ENCODE results near the gene NRXN3.

NRXN3 gene

GRCh38 chr14:79274641-79275291 is 1104.6 kb downstream of the NRXN3 start:
- DNase-seq = no peak

- no peak for DNase-seq
These were observed 1105.1 kb downstream of the NRXN3 start for GRCh38 chr14:79275292-79275655.

DNA sequence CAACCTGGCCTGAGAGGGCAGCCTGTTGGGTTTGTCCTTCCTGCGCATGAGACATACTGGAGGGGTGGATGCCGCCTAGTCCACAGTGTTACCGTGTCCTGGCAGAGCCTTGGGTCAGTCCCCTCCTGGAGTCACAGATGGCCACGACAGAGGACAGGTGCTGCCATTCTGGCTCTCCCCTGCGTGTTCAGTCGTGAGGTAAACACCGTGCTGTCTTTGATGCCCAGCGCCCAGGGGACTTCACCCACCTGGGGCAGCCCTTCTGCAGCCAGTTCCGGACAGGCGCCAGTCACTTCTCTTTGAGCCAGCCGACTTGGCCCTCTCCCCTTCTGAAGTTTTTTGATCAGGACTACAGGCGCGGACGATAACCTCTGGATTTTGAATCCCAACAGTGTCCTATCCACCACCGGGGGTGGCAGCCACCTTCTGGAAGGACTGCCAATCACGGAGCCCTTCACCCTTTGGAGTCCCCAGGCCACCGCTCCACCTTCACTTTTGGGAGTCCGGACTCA is 1108.2 kb downstream of the NRXN3 start:
- DNase-seq = no peak

- no peak for DNase-seq
These were observed 1108.8 kb downstream of the NRXN3 start for GRCh38 chr14:79278798-79279644.

GRCh38 chr14:79279645-79280597 is 1109.7 kb downstream of the NRXN3 start:
- DNase-seq = no peak

- no peak for DNase-seq
These were observed 1111.3 kb downstream of the NRXN3 start for GRCh38 chr14:79281244-79282152.

DNA sequence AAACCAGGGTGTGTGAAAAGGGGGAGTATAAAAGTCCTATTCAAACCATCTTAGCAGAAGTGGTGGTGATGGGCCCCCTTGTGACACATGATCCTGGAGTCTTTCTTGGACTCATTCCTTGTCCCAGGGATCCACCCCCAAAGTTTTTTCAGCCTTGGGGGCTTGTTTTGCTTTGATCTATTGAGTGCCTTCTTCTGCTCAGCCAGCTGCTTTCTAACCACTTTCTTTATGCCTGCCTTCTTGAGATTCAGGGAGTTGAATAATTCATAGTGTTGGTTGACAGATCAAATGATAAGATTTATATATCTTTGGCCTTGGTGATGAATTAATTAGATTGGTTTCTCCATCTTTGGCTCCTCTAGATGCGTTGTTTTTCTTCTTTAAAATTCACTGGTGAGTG is 1114.4 kb downstream of the NRXN3 start:
- DNase-seq = no peak

DNA sequence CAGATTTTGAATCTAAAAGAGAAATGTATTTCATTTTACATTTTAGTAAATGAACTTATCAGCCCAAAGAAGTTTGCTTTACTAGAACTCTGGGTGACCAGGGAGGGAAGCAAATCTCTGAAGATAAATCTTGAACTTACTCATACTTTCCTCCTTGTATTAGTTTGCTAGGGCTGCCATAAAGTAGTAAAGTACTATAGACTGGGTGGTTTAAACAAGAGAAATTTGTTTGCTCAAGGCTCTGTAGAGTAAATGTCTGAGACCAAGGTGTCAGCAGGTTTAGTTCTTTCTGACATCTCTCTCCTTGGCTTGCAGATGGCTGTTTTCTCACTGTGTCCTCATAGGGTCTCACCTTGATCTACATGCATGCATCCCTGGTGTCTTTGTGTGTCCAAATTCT is 1115.1 kb downstream of the NRXN3 start:
- no peak for DNase-seq

- no peak for DNase-seq
These were observed 1117.8 kb downstream of the NRXN3 start for GRCh38 chr14:79287976-79288375.

DNA sequence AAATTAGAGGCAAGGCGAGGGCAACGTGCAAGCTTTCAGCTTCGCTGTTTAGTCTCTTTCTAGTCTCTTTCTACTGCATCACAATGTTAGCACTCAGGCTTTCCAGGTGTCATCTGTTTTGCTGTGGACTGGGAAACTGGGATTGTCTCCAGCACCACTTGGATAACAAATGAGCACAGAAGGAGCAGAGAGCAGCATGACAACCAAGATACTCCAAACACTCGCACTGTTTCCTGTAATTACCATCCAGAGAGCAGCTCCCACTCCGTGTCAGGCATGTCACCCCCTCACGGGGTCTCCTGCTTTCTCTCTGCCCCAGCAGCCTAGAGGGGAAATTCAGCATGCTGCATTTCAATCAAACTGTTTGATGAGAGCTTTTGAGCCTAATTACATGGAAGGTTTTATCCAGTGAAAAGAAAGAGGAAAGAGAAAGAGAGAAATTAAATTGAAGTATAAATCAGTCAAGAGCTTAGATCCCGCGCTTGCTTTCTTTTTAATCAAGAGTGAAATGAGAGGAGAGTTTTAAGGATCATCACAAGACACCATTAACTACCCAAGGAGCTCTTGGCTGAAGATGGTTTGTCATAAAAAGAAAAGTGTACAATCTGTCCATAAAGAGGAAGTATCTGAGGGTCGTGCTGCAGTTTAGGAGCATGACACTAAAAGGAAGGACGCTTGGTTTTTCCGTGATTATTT is 1123.5 kb downstream of the NRXN3 start:
- DNase-seq = no peak

DNA sequence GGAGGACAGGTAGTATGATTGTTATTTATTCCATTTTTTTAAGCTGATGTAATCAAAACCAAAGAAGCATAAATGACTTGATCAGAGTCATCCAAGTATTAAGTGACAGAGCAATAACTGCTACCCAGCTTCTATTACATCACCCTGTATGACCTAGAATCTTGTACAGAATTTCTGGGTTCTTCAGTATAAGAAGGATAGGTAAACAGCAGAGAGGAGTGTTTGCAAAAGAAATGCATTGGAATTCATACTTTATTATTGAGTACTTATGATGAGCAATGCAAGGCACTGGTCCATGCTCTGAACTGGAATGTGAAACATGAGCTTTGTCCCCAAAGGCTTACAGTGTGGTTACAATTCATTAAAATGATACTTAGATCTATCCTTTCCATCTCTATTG is 1124.3 kb downstream of the NRXN3 start:
- DNase-seq = no peak

DNA sequence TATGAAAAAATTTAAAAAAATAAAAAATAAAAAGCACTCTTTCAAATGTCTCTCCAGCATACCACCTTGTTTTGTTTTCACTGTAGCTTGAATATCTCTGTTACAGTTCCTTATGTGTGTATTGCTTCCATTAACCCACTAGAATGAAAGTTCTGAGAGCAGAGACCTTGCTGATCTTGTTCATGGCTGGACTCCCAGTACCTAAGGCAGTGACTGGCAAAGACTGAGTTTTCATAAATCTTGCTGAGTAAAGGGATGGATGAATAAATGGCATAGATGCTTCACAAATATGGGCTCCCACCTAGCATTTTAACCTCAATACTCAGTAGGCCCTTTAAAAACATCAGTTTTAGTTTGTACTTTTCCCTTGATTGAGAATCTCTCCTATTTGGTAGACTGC is 1125.2 kb downstream of the NRXN3 start:
- DNase-seq = no peak

DNA sequence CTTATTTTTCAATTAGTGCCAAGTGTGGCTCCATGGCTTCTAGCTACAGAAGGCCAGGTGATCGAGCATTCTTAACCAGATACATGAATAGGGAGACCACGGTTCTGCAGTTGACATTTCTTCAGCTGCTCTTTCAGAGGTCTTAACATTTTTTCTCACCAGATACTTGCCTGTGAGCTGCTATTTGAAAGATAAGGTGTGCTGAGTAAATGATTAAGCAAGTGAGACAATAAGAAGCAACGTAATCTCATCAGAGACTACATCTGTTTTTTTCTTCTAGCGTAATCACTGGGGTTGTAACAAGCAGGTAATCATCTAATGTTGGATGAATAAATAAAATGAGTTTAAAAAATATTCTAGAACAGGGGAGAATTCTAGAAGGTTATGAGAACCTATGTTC is 1128.2 kb downstream of the NRXN3 start:
- DNase-seq = no peak

DNA sequence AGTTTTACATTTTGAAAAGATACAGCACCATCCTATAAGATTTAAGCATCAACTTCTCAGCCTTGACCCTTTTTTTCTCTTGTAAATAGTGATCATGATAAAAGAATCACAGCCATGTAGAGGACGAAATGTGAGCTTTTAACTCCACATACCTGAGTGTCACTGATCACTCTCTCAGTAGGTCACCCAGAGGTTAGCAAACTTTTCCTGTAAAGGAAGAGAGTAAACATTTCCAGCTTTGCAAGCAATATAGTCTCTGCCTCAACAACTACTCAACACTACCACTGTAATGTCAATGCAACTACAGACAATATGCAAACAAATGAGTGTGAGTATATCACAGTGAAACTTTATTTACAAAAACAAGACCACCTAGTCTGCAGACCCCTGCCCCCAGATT is 1129.0 kb downstream of the NRXN3 start:
- DNase-seq = no peak

- DNase-seq = no peak
These were observed 1134.1 kb downstream of the NRXN3 start for GRCh38 chr14:79304279-79304678.

GRCh38 chr14:79306546-79306945 is 1136.4 kb downstream of the NRXN3 start:
- DNase-seq = no peak

GRCh38 chr14:79318371-79318770 is 1148.2 kb downstream of the NRXN3 start:
- no peak for DNase-seq

GRCh38 chr14:79320561-79320960 is 1150.4 kb downstream of the NRXN3 start:
- DNase-seq = no peak

GRCh38 chr14:79321070-79321469 is 1150.9 kb downstream of the NRXN3 start:
- no peak for DNase-seq

DNA sequence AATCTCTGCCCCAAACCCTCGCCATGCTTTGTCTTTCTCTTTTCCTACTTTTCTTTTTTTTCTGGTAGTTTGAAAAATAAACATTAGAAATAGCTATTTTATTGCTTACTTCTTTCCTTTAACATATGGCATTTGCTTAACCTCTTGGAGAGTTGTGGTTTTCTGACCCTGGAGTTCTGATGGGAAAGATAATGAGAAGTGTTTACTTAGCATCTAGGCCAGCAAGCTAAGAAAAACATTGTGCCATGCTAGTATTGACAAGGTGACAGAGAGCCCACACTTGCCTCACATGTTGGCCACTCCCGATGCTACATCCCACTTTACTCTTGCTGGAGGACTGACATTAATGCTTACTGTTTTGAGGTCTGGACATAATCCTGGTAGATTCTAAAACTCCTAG is 1154.9 kb downstream of the NRXN3 start:
- no peak for DNase-seq

DNA sequence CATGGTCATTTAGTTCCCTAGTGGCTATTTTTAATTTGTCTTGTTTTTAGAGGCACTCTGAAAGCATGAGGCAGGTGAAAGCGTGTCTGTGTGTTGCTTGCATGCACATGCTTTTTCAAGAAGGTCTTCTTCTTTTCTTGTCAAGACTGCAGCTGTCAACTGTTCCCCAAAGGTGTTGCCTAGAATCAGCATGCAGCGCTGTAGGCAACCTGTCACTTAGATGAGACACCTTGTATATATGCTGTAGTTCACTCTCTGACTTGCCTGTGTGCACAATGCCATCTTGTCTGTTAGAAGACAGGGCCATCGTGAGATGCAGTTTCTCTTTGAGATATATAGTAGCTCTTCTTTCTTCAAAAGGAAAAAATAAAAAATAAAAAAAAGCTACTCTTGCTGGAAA is 1155.4 kb downstream of the NRXN3 start:
- no peak for DNase-seq

DNA sequence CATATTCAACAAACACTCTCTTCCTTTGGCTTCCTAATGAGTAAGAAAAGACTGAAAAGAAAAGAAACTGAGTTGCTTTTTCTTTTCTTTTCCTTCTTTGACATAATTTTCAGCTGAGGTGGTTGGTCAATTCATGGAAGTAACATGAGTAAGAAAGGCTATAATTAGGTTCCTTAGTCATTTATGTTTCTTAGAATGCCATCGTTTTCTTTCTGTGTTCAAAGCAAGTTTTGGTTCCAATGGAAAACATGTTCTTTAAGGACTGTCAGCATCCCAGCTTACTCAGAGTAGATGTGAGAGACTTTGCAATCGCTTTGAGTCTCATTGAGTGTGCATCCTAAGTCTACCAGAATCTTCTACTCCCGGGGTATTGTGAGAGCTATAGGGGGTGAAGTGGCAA is 1158.7 kb downstream of the NRXN3 start:
- no peak for DNase-seq
